ENCODE results near the gene UXT.
"Not testable (repeated sequence)": the region's sequence is repeated elsewhere in the genome, so short reads cannot be mapped to it uniquely, and the experiment has no call there.

The UXT gene

GRCh38 chrX:47614618-47615017, 44.4 kb downstream of the UXT start:
- DNase-seq (ENCODE audit: low read depth) = no peak

- no peak for DNase-seq (ENCODE audit: low read depth)
These were observed 45.9 kb downstream of the UXT start for GRCh38 chrX:47613082-47613481.

- DNase-seq (ENCODE audit: low read depth) = no peak
These were observed 46.6 kb downstream of the UXT start for GRCh38 chrX:47612418-47612817.

- no peak for DNase-seq (ENCODE audit: low read depth)
These were observed 47.1 kb downstream of the UXT start for GRCh38 chrX:47611926-47612325.

GRCh38 chrX:47611489-47611888, 47.5 kb downstream of the UXT start:
- no peak for DNase-seq (ENCODE audit: low read depth)

- DNase-seq (ENCODE audit: low read depth) = no peak
These were observed 48.5 kb downstream of the UXT start for GRCh38 chrX:47610511-47610910.

- no peak for DNase-seq (ENCODE audit: low read depth)
These were observed 50.7 kb downstream of the UXT start for GRCh38 chrX:47608130-47608810.

- DNase-seq (ENCODE audit: low read depth) = no peak
These were observed 51.9 kb downstream of the UXT start for GRCh38 chrX:47607091-47607490.

- DNase-seq (ENCODE audit: low read depth) = no peak
These were observed 54.0 kb downstream of the UXT start for GRCh38 chrX:47605024-47605423.

GRCh38 chrX:47603125-47603524, 55.9 kb downstream of the UXT start:
- not testable (repeated sequence) for DNase-seq (ENCODE audit: low read depth)
